Choroid plexus epithelial cell (primary cell): ENCODE data around the gene PRKCA.

Experiments used
- DNase-seq: peaks from one replicate; pipeline ENCODE4 v3.0.0-alpha.2; 2010; ENCODE audit warnings: low read depth
- H3K4me3 ChIP-seq: 2 replicates; pipeline ENCODE4 v1.5.1; 2011; ENCODE audit warnings: low read depth, mild to moderate bottlenecking, control low read depth, low read length, moderate library complexity
- TF ChIP-seq, protein P1 (sequence below): conservative IDR thresholded peaks from 2 replicates; pipeline ENCODE4 v1.5.1; 2011; ENCODE audit warnings: low read depth, mild to moderate bottlenecking, control low read depth, inconsistent platforms, low read length, moderate library complexity

Gene PRKCA

GRCh38 chr17:66379996-66380395 lies 77.6 kb downstream of the PRKCA start:
- H3K4me3 ChIP-seq = no peak overlapping the region
- TF ChIP-seq, protein P1, sequence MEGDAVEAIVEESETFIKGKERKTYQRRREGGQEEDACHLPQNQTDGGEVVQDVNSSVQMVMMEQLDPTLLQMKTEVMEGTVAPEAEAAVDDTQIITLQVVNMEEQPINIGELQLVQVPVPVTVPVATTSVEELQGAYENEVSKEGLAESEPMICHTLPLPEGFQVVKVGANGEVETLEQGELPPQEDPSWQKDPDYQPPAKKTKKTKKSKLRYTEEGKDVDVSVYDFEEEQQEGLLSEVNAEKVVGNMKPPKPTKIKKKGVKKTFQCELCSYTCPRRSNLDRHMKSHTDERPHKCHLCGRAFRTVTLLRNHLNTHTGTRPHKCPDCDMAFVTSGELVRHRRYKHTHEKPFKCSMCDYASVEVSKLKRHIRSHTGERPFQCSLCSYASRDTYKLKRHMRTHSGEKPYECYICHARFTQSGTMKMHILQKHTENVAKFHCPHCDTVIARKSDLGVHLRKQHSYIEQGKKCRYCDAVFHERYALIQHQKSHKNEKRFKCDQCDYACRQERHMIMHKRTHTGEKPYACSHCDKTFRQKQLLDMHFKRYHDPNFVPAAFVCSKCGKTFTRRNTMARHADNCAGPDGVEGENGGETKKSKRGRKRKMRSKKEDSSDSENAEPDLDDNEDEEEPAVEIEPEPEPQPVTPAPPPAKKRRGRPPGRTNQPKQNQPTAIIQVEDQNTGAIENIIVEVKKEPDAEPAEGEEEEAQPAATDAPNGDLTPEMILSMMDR = no peak
- DNase-seq = no peak

DNA sequence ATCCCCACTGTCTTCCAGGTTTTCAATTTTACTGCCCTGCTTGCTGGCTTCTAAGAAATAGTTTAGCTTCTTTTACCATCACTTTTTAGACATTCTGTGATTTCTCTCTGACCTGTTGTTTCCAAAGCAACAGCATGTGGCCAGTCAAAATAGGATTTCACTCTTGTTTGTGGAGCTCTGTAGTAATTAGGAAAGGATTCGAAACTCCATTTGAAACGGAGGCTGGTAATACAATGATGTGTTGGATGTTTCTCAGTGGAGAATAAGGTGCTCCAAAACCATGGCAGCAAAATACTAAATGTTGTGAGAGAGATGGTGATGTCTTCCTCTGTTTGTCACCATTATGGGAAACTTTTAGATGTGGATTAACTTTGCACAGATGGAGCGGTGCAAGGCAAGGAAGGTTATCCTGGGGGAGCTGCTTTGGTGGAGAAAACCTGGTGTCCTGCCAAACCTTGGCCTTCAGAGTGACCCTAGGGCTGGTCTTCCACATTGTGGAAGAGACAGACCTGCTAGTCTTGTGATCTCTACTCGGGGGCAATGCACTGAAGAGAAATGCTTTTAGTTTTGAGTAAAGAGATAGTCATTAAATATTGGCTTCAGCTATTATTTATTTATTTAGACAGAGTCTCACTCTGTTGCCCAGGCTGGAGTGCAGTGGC lies 79.4 kb downstream of the PRKCA start:
- no peak overlapping the region for H3K4me3 ChIP-seq

DNA sequence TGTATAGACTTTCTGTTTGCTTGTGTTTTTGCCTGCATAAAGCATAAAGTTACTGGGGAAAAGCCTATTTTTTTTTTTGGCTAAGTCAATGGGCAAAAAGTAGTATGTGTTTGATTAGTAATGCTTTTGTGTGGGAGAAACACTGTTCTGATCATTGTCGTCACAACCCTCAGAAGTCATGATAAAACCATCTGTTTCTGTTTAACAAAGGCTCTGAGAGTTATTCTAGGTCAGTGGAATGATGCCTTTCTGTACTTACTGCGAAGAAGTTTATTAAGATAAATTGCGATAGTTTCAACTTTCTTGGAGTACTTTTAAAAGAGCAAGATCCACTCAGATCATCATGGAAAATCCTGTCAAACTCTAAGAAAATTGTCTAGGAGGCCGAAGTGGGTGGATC lies 80.9 kb downstream of the PRKCA start:
- peak; percentile 88 for DNase-seq

More for the DNA sequence above, 79.4 kb downstream of the PRKCA start:
- TF ChIP-seq, protein P1 = no peak
- DNase-seq = peak; percentile 30

GRCh38 chr17:66386498-66387351 lies 84.3 kb downstream of the PRKCA start:
- H3K4me3 ChIP-seq = no peak overlapping the region
- DNase-seq = no peak
- TF ChIP-seq, protein P1 = no peak

More for the DNA sequence above, 80.9 kb downstream of the PRKCA start:
- TF ChIP-seq, protein P1 = no peak
- no peak overlapping the region for H3K4me3 ChIP-seq

GRCh38 chr17:66387392-66387981 lies 85.1 kb downstream of the PRKCA start:
- TF ChIP-seq, protein P1 = no peak
- DNase-seq = no peak

DNA sequence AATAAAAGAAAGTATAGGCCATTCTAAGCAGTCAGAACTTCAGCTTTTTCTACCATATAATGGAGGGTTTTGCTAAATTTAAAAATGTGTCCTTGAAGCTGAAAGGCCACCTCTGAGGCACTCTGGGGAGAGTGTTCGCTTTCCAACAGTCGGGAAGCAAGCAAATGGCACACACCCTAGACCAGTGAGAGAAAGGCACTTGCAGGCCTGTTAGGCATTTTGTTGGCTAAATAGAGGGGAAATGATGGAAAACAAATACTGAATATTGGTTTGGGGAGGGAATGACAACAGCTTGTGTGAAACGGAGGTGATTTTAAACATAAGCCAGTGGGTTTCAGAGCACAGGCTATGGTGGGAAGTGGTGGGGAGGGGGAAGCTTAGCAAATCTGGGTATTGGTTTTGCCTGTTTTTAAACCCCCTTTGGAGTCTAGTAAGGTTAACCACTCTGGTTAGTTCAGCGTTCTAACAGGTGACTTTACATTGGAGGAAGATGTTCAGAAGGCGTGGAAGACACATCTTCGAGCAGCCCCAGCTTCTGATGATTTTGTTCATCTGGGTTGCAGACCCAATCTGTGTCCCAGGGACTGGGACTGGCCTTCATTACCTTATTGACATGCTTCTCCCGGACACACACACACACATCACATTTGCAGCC lies 90.5 kb downstream of the PRKCA start:
- no peak for DNase-seq
- H3K4me3 ChIP-seq = no peak overlapping the region
- TF ChIP-seq, protein P1 = no peak

More at GRCh38 chr17:66387392-66387981, 85.1 kb downstream of the PRKCA start:
- H3K4me3 ChIP-seq = no peak overlapping the region
